Stimulated activated CD8-positive, alpha-beta memory T cell treated with anti-CD3 and anti-CD28 coated beads, Interleukin-12 subunit alpha, Interleukin-12 subunit beta, amount 100 ng/mL, for 24 hours (primary cell): Measurements from ENCODE around the gene RBM25.
"Not testable (repeated sequence)": the region's sequence is repeated elsewhere in the genome, so short reads cannot be mapped to it uniquely, and the experiment has no call there.

Source experiments
- DNase-seq: peaks from one replicate; pipeline ENCODE4 v3.0.0-alpha.2; 2020; ENCODE audit errors: extremely low read depth

RBM25 gene

GRCh38 chr14:73058224-73058921 lies at the start of gene RBM25:
RBM25 (plus strand) TSS chr14:73058534; CDS start chr14:73071642, 13,108 bp downstream.
- DNase-seq = peak; percentile 85

DNA sequence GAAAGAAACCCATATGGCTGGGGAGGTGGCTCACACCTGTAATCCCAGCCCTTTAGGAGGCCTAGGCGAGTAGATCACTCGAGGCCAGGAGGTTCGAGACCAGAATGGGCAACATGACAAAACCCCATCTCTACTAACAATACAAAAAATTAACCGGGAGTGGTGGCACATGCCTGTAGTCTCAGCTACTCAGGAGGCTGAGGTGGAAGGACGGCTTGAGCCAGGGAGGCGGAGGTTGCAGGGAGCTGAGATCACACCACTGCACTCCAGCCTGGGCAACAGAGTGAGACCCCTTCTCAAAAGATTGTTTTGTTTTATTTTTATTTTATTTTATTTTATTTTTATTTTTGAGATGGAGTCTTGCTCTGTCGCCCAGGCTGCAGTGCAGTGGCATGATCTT lies 47.1 kb upstream of the RBM25 start:
- not testable (repeated sequence) for DNase-seq

DNA sequence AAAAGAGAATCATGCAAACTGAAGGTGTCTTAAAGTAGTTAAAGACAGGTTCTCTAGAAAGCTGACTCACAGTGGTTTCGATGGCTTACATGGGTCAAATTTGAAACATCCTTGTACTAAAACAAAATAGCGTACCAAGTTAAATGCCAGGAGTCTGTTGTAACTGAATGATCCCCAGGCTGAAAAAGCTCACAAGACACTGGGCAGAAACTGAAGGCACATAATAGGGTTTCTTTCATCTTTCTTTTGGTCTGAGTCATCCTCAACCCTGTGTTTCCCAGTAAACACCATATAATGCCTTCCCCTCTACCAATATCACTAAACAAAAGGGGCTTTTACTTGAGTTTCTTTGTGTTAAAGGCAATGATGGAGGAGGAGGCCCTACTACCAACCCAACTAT lies 44.2 kb upstream of the RBM25 start:
- no peak for DNase-seq

DNA sequence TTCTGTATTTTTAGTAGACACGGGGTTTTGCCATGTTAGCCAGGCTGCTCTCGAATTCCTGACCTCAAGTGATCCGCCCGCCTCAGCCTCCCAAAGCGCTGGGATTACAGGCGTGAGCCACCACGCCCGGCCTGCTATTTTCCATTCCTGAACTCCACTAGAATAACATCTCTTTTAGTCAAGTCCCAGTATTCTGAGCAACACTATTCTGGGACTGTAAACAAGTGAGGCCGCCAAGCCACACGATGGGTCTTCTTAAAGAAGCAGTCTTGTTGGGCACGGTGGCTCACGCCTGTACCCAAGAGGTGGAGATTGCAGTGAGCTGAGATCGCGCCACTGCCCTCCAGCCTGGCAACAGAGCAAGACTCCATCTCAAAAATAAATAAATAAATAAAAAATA lies 42.8 kb upstream of the RBM25 start:
- not testable (repeated sequence) for DNase-seq

GRCh38 chr14:73016011-73016410 lies 42.3 kb upstream of the RBM25 start:
- not testable (repeated sequence) for DNase-seq

DNA sequence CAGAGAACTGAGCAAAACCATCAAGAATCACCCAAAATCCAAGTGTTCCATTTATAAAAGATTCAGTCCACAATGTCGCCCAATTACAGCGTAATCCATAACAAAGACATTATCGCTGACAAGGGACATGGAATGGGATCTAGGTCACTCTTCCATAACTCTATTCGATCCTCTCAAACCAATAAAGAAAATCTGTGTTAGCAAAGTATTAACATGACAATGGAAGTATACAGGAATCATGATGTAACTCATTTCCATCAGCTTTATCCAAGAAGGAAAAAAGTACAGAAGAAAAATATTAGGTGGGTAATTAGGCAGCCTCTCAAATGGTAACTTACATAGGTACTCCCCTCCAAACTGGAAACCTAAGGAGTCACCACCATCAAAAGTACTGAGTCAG lies 36.3 kb upstream of the RBM25 start:
- DNase-seq = no peak

DNA sequence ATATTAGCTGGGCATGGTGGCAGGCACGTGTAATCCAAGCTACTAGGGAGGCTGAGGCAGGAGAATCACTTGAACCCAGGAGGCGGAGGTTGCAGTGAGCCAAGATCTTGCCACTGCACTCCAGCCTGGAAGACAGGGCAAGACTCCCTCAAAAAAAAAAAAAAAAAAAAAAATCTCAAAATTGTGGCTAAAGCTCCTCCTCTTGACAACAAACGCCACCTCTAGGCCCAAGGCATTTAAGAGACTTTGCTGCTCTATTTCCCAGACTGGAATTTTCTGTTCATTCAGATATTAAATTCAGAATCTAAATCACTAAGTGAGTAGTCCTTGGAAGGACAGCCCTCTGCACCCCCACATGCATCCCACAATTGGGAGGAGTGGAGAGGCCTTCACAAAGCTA lies 32.8 kb upstream of the RBM25 start:
- DNase-seq = no peak

DNA sequence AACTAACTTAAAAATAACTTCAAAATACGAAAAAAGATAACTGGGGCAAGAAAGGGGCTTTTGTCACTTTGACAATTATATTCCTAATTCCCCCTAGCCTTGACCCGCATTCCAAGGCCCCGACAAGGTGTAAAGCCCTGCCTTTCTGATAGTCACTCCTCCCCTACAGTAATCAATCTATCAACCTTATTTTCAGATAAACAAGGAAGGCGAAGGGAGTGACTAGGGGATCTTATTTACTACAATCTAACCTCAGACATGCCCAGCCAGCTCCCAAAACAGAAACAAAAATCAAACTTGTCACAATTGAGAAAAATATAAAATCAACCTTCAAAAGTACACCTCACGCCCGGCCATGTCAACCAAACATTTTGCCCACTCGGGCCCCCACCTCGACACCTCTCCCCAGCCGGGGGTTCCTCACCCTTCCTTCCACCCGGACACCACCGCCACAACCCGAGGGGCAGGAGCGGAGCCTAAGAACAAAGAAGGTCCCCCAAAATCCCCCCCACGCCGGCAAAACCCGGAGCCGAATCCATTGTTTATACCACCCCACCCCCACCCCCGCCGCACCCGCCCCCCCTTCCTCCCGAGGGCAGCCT lies 32.0 kb upstream of the RBM25 start:
- no peak for DNase-seq

GRCh38 chr14:73026845-73027542 lies 31.3 kb upstream of the RBM25 start, which contains the start of gene ZFYVE1:
ZFYVE1 (minus strand) TSS chr14:73027106; CDS start chr14:73024508, 2,598 bp downstream.
- peak; percentile 84 for DNase-seq

- DNase-seq = no peak
These were observed 30.8 kb upstream of the RBM25 start for GRCh38 chr14:73027546-73027945.

- no peak for DNase-seq
These were observed 30.4 kb upstream of the RBM25 start for GRCh38 chr14:73027984-73028383.

GRCh38 chr14:73036706-73037450 lies 21.5 kb upstream of the RBM25 start:
- not testable (repeated sequence) for DNase-seq

- no peak for DNase-seq
These were observed 10.5 kb upstream of the RBM25 start for GRCh38 chr14:73047808-73048207.

DNA sequence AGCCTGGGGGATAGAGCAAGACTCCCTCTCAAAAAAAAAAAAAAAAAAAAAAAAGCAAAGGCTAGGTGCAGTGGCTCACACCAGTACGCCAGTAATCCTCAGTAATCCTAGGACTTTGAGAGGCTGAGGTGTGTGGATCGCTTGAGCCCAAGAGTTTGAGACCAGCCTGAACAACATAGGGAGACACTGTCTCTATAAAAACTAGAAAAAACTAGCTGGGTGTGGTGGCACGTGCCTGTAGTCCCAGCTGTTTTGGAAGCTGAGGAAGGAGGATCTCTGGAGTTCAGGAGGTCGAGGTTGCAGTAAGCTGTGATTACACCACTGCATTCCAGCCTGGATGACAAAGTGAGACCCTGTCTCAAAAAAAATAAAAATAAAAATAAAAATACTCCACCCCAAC lies 8.9 kb upstream of the RBM25 start:
- no peak for DNase-seq

GRCh38 chr14:73055251-73055650 lies 3.1 kb upstream of the RBM25 start:
- DNase-seq = no peak

DNA sequence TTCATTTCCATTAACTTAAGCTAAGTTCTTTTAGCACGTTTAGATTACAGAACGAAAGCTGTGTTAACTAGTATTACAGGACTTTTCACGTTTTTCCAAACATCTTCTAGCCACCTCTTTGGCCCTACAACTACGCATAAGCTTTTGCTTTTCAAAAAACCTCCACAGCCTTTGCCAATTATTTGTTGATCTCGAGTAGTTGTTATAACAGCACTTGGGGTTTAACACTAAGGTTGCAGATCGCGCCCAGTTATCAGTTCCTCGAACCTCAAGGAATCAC lies 450 bp upstream of the RBM25 start:
- no peak for DNase-seq

- peak; percentile 3 for DNase-seq
These were observed 764 bp downstream of the RBM25 start for GRCh38 chr14:73058922-73059673.

DNA sequence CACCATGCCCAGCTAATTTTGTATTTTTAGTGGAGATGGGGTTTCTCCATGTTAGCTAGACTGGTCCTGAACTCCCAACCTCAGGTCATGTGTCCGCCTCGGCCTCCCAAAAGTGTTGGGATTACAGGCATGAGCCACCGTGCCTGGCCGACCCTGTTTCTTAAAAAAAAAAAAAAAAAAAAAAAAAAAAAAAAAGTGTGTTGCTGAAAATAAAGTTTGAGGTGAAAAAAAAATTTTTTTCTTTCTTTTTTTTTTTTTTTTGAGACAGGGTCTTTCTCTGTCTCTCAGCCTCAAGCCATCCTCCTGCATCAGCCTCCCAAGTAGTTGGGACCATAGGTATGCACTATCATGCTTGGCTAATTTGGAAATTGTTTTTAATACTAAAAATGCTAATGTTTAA lies 11.3 kb downstream of the RBM25 start:
- DNase-seq = no peak

GRCh38 chr14:73091044-73091443 lies 32.7 kb downstream of the RBM25 start:
- DNase-seq = no peak

- DNase-seq = no peak
These were observed 39.1 kb downstream of the RBM25 start for GRCh38 chr14:73097421-73097820.

GRCh38 chr14:73100334-73100733 lies 42.0 kb downstream of the RBM25 start:
- DNase-seq = no peak
